WTC11 (cell line): ENCODE measurements around the gene CAMTA1. TPM values are rescaled to one million over a fixed set of nuclear protein-coding genes. Genes with fewer than 3 reads are reported as not detected.

Experiments used
- JAZF1 ChIP-seq: fragments of 250-450 bp; sonication (Bioruptor Pico); IDR thresholded peaks from 2 replicates; pipeline ENCODE4 v1.9.0; 2021; ENCODE audit warnings: moderate library complexity, mild to moderate bottlenecking, inconsistent platforms
- JUN ChIP-seq: sonication (generic); formaldehyde crosslinking; IDR thresholded peaks from 2 replicates; pipeline ENCODE4 v1.8.0; 2023; ENCODE audit warnings: mild to moderate bottlenecking, missing genetic modification reagents
- NR2C2 ChIP-seq: sonication (generic); formaldehyde crosslinking; IDR thresholded peaks from 2 replicates; pipeline ENCODE4 v1.8.0; 2022; ENCODE audit warnings: mild to moderate bottlenecking, missing genetic modification reagents
- SOX15 ChIP-seq: fragments of 250-450 bp; sonication (Bioruptor Pico); IDR thresholded peaks from 2 replicates; pipeline ENCODE4 v1.9.0; 2021; ENCODE audit warnings: mild to moderate bottlenecking
- SP1 ChIP-seq: sonication (generic); formaldehyde crosslinking; conservative IDR thresholded peaks from 2 replicates; pipeline ENCODE4 v1.8.1; 2022; ENCODE audit warnings: missing genetic modification reagents
- ZNF138 ChIP-seq: sonication (generic); formaldehyde crosslinking; conservative IDR thresholded peaks from 2 replicates; pipeline ENCODE4 v1.8.1; 2022; ENCODE audit warnings: mild to moderate bottlenecking, moderate library complexity, missing genetic modification reagents
- ZNF263 ChIP-seq: sonication (generic); formaldehyde crosslinking; IDR thresholded peaks from 2 replicates; pipeline ENCODE4 v1.8.1; 2022; ENCODE audit warnings: low read depth, mild to moderate bottlenecking, moderate library complexity, missing genetic modification reagents
- ZNF416 ChIP-seq: fragments of 250-450 bp; sonication (Bioruptor Pico); IDR thresholded peaks from 2 replicates; pipeline ENCODE4 v1.9.0; 2021; ENCODE audit warnings: mild to moderate bottlenecking, inconsistent platforms
- total RNA-seq: library from RNA; stranded (reverse); gene quantifications from 3 replicates; pipeline ENCODE4 v1.2.3, GENCODE V29; 2021
- TF ChIP-seq, protein P1 (sequence below): sonication (generic); formaldehyde crosslinking; IDR thresholded peaks from 2 replicates; pipeline ENCODE4 v1.8.0; 2023; ENCODE audit warnings: mild to moderate bottlenecking, missing genetic modification reagents
- TF ChIP-seq, protein P2 (sequence below): sonication (generic); formaldehyde crosslinking; IDR thresholded peaks from 2 replicates; pipeline ENCODE4 v1.8.0; 2022; ENCODE audit warnings: mild to moderate bottlenecking, missing genetic modification reagents
- TF ChIP-seq, protein P3 (sequence below): sonication (generic); formaldehyde crosslinking; IDR thresholded peaks from 2 replicates; pipeline ENCODE4 v1.8.1; 2023; ENCODE audit warnings: mild to moderate bottlenecking, missing genetic modification reagents, moderate library complexity
- TF ChIP-seq, protein P4 (sequence below): sonication (generic); formaldehyde crosslinking; IDR thresholded peaks from 2 replicates; pipeline ENCODE4 v1.8.0; 2023; ENCODE audit warnings: missing genetic modification reagents, mild to moderate bottlenecking, borderline replicate concordance
- TF ChIP-seq, protein P5 (sequence below): fragments of 250-450 bp; sonication (Bioruptor Pico); IDR thresholded peaks from 2 replicates; pipeline ENCODE4 v1.9.0; 2021; ENCODE audit warnings: mild to moderate bottlenecking
- TF ChIP-seq, protein P6 (sequence below): sonication (generic); formaldehyde crosslinking; IDR thresholded peaks from 2 replicates; pipeline ENCODE4 v1.8.0; 2023; ENCODE audit warnings: missing genetic modification reagents
- TF ChIP-seq, protein P7 (sequence below): fragments of 250-450 bp; sonication (Bioruptor Pico); IDR thresholded peaks from 2 replicates; pipeline ENCODE4 v1.8.0; 2021; ENCODE audit warnings: mild to moderate bottlenecking
- TF ChIP-seq, protein P8 (sequence below): sonication (generic); formaldehyde crosslinking; IDR thresholded peaks from 2 replicates; pipeline ENCODE4 v1.8.1; 2023; ENCODE audit warnings: mild to moderate bottlenecking, missing genetic modification reagents, moderate library complexity

CAMTA1 gene
- total RNA-seq, 1 experiment from 2014 or later = 86.4 TPM

DNA sequence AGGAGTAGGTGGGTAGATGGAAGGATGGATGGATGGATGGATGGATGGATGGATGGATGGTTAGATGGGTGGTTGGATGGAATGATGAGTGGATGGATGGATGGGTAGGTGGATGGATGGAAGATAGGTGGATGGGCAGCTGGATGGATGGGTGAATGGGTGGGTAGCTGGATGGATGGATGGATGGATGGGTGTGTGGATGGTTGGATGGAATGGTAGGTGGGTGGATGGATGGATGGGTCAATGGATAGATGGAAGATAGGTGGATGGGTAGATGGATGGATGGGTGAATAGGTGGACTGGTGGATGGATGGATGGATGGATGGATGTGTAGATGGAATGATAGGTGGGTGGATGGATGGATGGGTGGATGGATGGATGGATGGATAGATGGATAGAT, 821.8 kb downstream of the CAMTA1 start (continued):
- TF ChIP-seq, protein P1, sequence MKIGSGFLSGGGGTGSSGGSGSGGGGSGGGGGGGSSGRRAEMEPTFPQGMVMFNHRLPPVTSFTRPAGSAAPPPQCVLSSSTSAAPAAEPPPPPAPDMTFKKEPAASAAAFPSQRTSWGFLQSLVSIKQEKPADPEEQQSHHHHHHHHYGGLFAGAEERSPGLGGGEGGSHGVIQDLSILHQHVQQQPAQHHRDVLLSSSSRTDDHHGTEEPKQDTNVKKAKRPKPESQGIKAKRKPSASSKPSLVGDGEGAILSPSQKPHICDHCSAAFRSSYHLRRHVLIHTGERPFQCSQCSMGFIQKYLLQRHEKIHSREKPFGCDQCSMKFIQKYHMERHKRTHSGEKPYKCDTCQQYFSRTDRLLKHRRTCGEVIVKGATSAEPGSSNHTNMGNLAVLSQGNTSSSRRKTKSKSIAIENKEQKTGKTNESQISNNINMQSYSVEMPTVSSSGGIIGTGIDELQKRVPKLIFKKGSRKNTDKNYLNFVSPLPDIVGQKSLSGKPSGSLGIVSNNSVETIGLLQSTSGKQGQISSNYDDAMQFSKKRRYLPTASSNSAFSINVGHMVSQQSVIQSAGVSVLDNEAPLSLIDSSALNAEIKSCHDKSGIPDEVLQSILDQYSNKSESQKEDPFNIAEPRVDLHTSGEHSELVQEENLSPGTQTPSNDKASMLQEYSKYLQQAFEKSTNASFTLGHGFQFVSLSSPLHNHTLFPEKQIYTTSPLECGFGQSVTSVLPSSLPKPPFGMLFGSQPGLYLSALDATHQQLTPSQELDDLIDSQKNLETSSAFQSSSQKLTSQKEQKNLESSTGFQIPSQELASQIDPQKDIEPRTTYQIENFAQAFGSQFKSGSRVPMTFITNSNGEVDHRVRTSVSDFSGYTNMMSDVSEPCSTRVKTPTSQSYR (CRISPR knock-in tag) = no peak
- TF ChIP-seq, protein P2, sequence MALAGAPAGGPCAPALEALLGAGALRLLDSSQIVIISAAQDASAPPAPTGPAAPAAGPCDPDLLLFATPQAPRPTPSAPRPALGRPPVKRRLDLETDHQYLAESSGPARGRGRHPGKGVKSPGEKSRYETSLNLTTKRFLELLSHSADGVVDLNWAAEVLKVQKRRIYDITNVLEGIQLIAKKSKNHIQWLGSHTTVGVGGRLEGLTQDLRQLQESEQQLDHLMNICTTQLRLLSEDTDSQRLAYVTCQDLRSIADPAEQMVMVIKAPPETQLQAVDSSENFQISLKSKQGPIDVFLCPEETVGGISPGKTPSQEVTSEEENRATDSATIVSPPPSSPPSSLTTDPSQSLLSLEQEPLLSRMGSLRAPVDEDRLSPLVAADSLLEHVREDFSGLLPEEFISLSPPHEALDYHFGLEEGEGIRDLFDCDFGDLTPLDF (CRISPR knock-in tag) = no peak
- TF ChIP-seq JAZF1 (no peak), ZNF416 (CRISPR knock-in tag) (no peak), SOX15 (CRISPR knock-in tag) (no peak), JUN (CRISPR knock-in tag) (no peak), SP1 (CRISPR knock-in tag) (no peak), NR2C2 (CRISPR knock-in tag) (no peak), ZNF263 (CRISPR knock-in tag) (no peak), ZNF138 (no peak)
- TF ChIP-seq, protein P3, sequence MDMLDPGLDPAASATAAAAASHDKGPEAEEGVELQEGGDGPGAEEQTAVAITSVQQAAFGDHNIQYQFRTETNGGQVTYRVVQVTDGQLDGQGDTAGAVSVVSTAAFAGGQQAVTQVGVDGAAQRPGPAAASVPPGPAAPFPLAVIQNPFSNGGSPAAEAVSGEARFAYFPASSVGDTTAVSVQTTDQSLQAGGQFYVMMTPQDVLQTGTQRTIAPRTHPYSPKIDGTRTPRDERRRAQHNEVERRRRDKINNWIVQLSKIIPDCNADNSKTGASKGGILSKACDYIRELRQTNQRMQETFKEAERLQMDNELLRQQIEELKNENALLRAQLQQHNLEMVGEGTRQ = no peak
- TF ChIP-seq, protein P4, sequence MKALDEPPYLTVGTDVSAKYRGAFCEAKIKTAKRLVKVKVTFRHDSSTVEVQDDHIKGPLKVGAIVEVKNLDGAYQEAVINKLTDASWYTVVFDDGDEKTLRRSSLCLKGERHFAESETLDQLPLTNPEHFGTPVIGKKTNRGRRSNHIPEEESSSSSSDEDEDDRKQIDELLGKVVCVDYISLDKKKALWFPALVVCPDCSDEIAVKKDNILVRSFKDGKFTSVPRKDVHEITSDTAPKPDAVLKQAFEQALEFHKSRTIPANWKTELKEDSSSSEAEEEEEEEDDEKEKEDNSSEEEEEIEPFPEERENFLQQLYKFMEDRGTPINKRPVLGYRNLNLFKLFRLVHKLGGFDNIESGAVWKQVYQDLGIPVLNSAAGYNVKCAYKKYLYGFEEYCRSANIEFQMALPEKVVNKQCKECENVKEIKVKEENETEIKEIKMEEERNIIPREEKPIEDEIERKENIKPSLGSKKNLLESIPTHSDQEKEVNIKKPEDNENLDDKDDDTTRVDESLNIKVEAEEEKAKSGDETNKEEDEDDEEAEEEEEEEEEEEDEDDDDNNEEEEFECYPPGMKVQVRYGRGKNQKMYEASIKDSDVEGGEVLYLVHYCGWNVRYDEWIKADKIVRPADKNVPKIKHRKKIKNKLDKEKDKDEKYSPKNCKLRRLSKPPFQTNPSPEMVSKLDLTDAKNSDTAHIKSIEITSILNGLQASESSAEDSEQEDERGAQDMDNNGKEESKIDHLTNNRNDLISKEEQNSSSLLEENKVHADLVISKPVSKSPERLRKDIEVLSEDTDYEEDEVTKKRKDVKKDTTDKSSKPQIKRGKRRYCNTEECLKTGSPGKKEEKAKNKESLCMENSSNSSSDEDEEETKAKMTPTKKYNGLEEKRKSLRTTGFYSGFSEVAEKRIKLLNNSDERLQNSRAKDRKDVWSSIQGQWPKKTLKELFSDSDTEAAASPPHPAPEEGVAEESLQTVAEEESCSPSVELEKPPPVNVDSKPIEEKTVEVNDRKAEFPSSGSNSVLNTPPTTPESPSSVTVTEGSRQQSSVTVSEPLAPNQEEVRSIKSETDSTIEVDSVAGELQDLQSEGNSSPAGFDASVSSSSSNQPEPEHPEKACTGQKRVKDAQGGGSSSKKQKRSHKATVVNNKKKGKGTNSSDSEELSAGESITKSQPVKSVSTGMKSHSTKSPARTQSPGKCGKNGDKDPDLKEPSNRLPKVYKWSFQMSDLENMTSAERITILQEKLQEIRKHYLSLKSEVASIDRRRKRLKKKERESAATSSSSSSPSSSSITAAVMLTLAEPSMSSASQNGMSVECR (CRISPR knock-in tag) = no peak
- TF ChIP-seq, protein P5, sequence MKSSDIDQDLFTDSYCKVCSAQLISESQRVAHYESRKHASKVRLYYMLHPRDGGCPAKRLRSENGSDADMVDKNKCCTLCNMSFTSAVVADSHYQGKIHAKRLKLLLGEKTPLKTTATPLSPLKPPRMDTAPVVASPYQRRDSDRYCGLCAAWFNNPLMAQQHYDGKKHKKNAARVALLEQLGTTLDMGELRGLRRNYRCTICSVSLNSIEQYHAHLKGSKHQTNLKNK (CRISPR knock-in tag) = no peak
- TF ChIP-seq, protein P6, sequence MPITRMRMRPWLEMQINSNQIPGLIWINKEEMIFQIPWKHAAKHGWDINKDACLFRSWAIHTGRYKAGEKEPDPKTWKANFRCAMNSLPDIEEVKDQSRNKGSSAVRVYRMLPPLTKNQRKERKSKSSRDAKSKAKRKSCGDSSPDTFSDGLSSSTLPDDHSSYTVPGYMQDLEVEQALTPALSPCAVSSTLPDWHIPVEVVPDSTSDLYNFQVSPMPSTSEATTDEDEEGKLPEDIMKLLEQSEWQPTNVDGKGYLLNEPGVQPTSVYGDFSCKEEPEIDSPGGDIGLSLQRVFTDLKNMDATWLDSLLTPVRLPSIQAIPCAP (CRISPR knock-in tag) = no peak
- TF ChIP-seq, protein P7, sequence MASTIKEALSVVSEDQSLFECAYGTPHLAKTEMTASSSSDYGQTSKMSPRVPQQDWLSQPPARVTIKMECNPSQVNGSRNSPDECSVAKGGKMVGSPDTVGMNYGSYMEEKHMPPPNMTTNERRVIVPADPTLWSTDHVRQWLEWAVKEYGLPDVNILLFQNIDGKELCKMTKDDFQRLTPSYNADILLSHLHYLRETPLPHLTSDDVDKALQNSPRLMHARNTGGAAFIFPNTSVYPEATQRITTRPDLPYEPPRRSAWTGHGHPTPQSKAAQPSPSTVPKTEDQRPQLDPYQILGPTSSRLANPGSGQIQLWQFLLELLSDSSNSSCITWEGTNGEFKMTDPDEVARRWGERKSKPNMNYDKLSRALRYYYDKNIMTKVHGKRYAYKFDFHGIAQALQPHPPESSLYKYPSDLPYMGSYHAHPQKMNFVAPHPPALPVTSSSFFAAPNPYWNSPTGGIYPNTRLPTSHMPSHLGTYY (CRISPR knock-in tag) = no peak
- TF ChIP-seq, protein P8, sequence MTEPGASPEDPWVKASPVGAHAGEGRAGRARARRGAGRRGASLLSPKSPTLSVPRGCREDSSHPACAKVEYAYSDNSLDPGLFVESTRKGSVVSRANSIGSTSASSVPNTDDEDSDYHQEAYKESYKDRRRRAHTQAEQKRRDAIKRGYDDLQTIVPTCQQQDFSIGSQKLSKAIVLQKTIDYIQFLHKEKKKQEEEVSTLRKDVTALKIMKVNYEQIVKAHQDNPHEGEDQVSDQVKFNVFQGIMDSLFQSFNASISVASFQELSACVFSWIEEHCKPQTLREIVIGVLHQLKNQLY (CRISPR knock-in tag) = no peak
